WTC11 (cell line): ENCODE results near the gene ADAMTS2.

Experiments used
- ATF3 ChIP-seq: sonication (generic); formaldehyde crosslinking; conservative IDR thresholded peaks from 2 replicates; pipeline ENCODE4 v1.8.1; 2022; ENCODE audit warnings: mild to moderate bottlenecking, missing genetic modification reagents
- CREB1 ChIP-seq: sonication (generic); formaldehyde crosslinking; IDR thresholded peaks from 2 replicates; pipeline ENCODE4 v1.8.0; 2023; ENCODE audit warnings: mild to moderate bottlenecking, missing genetic modification reagents
- CTCF ChIP-seq: fragments of 200-600 bp; IDR thresholded peaks from 2 replicates; pipeline ENCODE4 v1.8.0; 2022; ENCODE audit warnings: antibody characterized with exemption
- E2F4 ChIP-seq: sonication (generic); formaldehyde crosslinking; IDR thresholded peaks from 2 replicates; pipeline ENCODE4 v1.8.1; 2022; ENCODE audit warnings: low read depth, mild to moderate bottlenecking, moderate library complexity, missing genetic modification reagents, borderline replicate concordance
- E2F5 ChIP-seq: sonication (generic); formaldehyde crosslinking; IDR thresholded peaks from 2 replicates; pipeline ENCODE4 v1.8.1; 2022; ENCODE audit warnings: mild to moderate bottlenecking, moderate library complexity, missing genetic modification reagents
- FOXJ3 ChIP-seq: sonication (generic); formaldehyde crosslinking; IDR thresholded peaks from 2 replicates; pipeline ENCODE4 v1.9.0; 2021; ENCODE audit warnings: missing genetic modification reagents, mild to moderate bottlenecking, borderline replicate concordance
- IRF1 ChIP-seq: sonication (generic); formaldehyde crosslinking; IDR thresholded peaks from 2 replicates; pipeline ENCODE4 v1.8.0; 2023; ENCODE audit warnings: missing genetic modification reagents
- JUN ChIP-seq: sonication (generic); formaldehyde crosslinking; IDR thresholded peaks from 2 replicates; pipeline ENCODE4 v1.8.0; 2023; ENCODE audit warnings: mild to moderate bottlenecking, missing genetic modification reagents
- MLX ChIP-seq: sonication (generic); formaldehyde crosslinking; IDR thresholded peaks from 2 replicates; pipeline ENCODE4 v1.8.1; 2023; ENCODE audit warnings: mild to moderate bottlenecking, missing genetic modification reagents, moderate library complexity
- NR1H2 ChIP-seq: sonication (generic); formaldehyde crosslinking; IDR thresholded peaks from 2 replicates; pipeline ENCODE4 v1.9.0; 2021; ENCODE audit warnings: mild to moderate bottlenecking, moderate library complexity, missing genetic modification reagents
- SP1 ChIP-seq: sonication (generic); formaldehyde crosslinking; conservative IDR thresholded peaks from 2 replicates; pipeline ENCODE4 v1.8.1; 2022; ENCODE audit warnings: missing genetic modification reagents
- STAT6 ChIP-seq: sonication (generic); formaldehyde crosslinking; conservative IDR thresholded peaks from 2 replicates; pipeline ENCODE4 v1.8.1; 2023; ENCODE audit warnings: mild to moderate bottlenecking, low read depth, missing genetic modification reagents, moderate library complexity
- USF1 ChIP-seq: sonication (generic); formaldehyde crosslinking; IDR thresholded peaks from 2 replicates; pipeline ENCODE4 v1.8.0; 2022; ENCODE audit warnings: mild to moderate bottlenecking, missing genetic modification reagents
- ZNF396 ChIP-seq: fragments of 250-450 bp; sonication (Bioruptor Pico); IDR thresholded peaks from 2 replicates; pipeline ENCODE4 v1.8.0; 2021; ENCODE audit warnings: mild to moderate bottlenecking, moderate library complexity, borderline replicate concordance

GRCh38 chr5:179281694-179282093, 63.6 kb downstream of the ADAMTS2 start:
- TF ChIP-seq ZNF396 (no peak), ATF3 (CRISPR knock-in tag) (no peak), USF1 (CRISPR knock-in tag) (no peak), E2F5 (no peak), JUN (CRISPR knock-in tag) (no peak), E2F4 (no peak), CTCF (no peak), CREB1 (CRISPR knock-in tag) (no peak), IRF1 (CRISPR knock-in tag) (no peak), FOXJ3 (CRISPR knock-in tag) (no peak), SP1 (CRISPR knock-in tag) (no peak), MLX (no peak), STAT6 (CRISPR knock-in tag) (no peak), NR1H2 (CRISPR knock-in tag) (no peak)
